Stimulated activated CD8-positive, alpha-beta memory T cell treated with anti-CD3 and anti-CD28 coated beads, Interleukin-4, amount 100 ng/mL, for 24 hours (primary cell): ENCODE data around the gene GALNT18.

Experiments
- DNase-seq: peaks from one replicate; pipeline ENCODE4 v3.0.0-alpha.2; 2020; ENCODE audit warnings: low read depth

GALNT18 gene

DNA sequence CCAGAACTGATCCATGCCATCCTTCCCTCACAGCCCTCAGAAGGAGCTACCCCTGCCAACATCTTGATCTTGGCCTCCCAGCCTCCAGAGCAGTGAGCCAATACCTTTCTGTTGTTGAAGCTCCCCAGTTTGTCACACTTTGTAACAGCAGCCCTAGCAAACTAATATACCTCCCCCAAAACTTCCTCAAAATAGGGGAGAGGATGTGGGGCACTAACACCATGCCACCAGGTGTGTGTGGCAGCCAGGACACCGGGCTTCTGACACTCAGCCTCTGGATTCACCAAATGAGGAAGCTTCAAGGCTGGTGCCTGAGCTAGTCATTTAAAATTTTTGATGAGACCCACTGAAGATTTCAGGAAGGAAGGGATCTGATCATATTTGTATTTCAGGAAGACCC, 353.7 kb downstream of the GALNT18 start:
- DNase-seq: no peak

DNA sequence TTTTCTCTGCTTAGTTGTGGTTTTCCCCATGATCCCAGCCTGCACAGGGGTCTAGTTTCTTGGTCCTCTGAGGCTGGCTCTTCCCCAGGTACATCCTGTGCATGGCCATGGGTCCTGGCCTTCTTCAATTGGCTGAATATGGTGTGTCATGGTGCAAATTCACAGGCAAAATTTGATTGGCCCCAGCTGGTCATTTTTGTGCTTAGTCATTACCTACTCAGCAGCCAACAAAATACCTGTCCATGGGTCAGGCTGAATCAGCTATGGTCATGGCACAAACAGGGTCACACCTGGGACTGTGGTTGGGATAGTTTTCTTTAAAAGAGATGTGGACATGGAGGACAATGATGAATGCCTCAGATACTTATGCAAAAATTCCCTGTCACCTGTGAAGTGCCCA, 354.5 kb downstream of the GALNT18 start:
- DNase-seq: no peak

DNA sequence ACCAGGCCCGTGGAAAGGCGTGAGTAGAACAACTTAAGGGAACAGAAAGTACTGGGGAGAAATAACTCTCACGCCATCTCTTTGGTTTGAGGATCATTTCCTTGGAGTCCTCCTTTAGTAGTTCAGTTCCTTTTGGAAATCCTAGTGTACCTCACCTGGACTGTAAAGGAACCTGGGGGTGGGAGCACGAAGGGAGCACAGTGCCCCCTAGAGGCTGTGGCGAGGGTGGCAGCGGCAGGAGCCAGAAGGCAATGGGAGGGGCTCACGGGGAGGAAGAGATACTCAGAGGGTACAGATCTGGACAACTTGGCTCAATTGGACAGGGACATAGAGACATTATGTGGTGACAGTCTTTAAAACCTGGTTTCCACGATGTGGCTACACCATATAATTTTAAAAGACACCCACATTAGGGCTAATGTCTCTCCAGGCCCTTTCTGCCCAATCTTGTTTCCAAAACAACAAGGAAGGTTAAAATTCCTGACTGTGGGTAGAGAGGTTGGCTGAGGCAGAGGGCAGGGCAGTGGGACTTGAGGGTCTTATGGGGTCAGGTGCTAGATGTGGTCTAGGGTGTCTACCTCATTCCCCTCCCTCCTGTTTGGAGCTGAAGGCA, 355.7 kb downstream of the GALNT18 start:
- peak; percentile 34 for DNase-seq

DNA sequence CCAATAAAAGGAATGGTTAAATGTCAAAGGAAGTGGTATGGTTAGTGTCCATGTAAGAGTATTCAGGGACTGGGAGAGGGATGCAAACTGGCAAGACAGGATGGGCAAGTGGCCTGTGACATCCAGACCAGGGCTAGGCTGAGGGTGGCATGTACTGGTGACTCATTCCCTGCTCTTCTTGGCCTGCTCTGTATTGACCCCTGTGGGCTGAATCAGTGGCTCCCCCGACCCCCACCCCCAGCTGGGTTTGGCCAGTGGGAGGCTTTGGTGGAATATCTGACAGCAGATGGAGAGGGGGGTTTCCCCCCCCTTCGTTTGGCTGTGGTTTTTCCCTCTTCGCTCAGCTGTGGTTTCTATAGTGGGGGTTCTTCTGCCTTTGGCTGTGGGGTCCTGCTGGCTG, 356.5 kb downstream of the GALNT18 start:
- no peak for DNase-seq

DNA sequence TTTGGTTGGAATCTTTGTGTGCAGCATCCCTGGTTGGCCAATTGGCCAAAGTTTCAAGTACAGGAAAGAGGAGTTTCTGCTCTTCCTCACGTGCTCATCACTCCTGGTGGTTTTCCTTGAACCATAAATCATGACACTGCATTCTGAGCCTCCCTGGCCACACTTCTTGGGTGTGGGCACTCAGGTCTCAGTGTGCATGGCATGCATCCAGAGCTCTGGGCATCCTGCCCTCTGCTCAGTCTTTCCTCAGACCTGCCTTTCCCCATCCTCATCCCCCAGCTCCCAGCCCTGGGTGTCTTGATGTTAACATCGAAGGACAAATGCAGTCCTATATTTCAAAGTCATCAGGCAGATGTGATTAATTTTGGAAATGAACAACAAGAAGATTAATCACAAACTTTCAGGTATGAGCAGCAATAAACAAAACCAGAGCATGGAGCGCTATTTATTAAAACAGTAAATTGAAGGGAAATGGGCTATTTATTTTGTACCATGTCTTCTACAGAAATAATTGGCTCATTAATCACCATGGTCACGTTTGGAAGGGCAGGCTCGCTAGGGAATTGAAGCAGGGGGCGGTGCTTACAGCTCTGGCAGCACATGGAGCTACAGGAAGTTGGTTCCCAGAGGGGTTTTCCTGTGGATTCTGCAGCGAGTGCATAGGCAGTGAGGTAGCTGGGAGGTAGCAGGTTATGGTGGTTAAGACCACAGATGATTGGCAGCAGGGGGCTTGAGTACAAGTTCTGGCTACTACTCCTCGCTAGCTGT, 358.4 kb downstream of the GALNT18 start:
- no peak for DNase-seq

DNA sequence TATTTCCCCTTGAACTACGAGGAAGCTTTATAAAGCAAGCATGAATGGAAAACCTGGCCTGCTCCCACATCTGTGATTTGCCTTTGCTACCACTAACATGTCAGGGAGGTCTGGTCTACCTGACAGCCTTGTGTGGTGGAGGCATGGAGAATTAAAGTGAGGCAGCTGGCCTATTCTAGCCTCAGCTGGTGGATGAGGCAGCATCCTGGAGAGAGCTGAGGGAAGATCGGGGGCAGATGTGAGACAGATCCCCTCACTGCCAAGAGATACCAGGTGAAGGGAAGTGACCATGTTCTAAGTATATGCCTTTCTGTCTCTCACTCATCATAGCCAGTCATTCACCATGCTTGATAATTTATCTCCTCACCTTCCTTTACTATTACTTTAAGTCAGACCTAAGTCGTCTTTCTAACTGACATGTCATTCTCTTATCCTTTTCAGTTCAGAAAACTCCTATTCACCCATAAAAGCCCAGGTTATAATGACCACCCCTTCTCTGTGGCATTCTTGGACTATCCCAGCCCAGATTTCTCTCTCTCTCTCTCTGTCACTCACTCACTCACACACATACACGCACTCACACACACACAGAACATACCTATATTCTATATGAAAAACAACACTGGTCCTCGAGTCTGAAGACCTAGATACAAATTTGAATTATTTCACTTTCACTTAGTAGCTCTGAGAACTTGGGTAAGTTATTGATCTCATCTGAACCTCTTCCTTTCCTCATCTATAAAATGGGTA, 359.5 kb downstream of the GALNT18 start:
- DNase-seq: no peak

DNA sequence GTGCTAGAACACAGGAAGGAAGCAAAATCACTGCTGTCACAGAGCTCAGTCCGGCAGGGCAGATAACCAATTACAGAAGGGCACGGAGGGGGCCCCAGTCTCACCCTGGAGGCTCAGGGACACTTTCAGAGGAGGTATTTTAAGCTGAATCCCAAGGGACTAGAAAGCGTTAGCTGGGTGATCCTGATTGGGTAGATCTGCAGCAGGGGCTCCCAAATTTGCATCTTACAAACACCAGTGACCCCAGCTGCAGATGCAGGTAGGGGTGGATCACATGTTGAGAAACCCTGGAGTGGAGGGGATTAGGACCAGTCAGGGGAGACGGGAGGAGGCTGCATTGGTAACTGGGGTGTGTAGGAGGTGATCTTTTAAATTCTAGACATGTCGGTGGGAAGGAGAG, 360.2 kb downstream of the GALNT18 start:
- DNase-seq: no peak

DNA sequence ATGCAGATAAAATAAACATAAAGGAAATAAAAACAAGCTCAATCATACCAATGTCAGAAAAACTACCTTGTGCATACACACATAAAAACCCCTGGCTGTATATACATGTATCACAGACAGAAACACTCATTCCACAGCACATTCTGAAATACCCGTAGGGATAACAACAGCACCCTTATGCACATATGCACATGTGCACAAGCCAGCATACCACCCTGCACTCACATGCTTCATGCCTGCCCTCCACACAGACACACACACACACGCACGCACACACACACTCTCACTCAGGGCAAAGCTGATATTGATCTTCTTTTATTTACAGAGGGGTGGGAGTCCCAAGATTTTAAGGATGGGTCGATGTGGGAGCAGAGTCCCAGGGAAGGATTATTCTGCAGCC, 360.9 kb downstream of the GALNT18 start:
- no peak for DNase-seq

DNA sequence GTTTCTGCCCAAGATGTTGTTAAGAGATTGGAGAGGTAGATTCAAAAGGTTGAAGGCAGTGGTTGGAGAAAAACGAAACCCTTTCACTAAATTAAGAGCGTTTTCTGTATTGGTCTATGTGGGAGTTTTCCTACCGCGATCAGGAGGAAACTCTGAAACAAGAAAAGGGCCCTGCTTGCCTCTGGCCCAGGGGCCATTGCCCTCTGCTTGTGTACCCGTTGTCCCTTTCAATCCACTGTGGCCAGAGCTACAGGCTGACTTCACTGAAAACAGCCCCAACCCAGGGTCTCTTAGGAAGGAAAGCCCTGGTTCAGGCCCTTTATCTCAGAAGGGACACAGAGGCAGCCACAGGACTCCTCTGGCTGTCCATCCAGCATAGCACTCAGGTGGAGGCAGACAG, 367.8 kb downstream of the GALNT18 start:
- no peak for DNase-seq

DNA sequence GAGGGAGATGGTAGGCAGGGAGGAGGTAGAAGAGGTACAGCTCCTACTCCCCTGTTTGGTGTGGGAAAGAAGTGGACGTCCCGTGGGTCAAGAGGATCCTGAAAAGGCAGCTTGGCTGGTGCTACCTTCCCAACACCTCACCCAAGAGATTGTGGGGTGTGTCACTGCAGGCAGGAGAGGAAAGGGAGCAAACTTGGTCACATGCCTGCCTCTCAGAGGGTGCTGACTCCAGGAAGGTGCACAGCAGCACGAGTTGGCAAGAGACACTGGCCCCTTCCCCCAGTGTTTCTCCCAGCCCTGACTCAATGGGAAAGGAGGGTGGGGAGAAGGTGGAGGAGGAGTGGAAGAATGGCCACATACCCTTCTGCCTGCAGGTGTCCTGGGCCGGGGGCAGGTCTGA, 368.3 kb downstream of the GALNT18 start:
- no peak for DNase-seq

DNA sequence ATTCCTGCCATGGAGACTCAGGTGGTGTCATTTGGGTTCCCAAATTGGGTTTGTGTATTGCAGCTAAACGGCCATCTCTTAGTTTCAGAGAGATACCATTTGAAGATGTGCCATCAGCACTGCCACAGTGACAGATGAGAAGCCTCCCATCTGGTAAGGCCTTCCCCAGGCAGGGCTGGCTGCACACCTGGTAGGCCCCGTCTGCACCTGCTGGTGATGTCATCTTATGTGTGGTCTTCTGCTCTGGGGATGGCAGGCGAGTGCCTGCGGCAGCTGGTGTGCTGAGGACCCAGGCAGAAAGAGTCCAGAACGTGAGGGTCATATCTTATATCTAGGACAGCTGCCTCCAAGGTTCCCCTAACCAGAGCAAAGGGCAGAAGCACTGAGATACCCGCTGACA, 369.4 kb downstream of the GALNT18 start:
- DNase-seq: no peak

DNA sequence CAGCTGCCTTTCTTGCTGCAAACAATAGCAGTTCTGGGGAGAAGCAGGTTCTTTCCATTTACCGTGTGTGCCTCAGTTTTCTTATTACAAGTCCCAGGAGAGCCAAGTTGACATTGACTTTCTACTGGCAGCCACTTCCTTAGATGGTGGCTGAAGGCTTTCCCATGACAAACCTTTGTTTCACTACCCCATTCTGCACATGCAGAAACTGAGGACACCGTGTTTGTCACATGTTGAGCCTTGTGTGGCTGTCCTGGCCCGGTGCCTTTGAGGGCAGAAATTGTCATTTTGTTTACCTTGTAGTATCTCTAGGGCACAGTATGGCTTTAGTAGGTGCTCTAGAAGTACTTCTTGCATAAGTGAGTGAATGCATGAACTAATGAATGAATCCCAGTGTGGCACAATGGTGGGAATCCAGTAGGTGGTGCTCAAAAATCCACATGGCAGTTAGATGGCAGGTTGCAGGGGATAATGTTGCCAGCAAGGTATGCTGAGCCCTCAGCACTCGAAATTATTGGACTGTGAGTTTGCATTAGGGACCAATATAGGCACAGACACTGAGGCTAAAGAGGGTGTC, 370.3 kb downstream of the GALNT18 start:
- no peak for DNase-seq

DNA sequence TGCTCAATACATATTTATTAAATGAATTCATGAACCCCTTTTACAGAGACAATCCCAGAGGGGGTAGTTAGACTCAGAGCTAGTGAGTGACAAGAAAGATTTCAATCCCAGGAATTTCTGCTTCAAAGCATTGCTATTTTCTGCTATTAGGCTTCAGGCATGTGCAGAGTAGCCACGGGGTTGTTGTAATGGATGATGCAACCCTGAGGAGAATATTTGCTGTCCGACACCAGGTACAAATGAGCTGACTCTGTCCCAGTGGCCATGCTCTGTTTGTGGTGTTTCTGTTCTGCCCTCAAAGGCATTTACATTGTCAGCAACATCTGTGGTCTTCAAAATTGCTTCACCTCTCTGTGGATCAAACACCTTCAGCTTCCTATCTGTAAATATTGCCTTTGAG, 371.3 kb downstream of the GALNT18 start:
- no peak for DNase-seq

DNA sequence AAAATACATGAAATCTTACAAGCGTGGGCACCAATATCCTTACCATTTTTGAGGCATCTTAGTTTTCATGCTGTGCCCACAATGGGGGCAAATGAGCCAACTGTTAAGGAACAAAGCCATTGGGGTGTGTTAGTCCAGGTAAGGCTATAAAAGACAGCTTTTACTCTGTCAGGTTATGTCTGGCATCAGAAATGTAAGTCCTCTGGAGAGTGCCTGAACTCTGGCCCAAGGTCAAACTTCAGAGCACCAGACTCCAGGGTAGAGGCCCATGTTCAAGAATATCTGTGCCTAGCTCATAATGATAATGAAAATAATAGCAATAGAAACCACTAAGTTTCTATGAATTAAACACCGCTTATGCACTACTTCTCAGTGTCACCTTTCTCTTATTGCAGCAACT, 374.2 kb downstream of the GALNT18 start:
- no peak for DNase-seq

DNA sequence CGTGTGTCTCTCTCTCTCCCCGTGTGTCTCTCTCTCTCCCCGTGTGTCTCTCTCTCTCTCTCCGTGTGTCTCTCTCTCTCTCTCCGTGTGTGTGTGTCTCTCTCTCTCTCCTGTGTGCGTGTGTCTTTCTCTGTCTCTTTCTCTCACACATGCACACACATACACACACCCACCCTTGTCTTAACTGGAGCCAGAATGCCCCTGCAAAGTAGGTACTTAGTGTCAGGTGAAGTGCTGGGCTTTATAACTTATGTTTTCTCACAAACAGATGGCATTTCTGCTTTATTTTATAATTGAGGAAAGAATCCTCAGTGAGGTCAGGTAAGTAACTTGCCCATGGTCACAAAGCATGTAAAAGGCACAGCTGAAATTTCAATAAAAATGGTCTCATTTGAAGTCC, 374.7 kb downstream of the GALNT18 start:
- DNase-seq: no peak

DNA sequence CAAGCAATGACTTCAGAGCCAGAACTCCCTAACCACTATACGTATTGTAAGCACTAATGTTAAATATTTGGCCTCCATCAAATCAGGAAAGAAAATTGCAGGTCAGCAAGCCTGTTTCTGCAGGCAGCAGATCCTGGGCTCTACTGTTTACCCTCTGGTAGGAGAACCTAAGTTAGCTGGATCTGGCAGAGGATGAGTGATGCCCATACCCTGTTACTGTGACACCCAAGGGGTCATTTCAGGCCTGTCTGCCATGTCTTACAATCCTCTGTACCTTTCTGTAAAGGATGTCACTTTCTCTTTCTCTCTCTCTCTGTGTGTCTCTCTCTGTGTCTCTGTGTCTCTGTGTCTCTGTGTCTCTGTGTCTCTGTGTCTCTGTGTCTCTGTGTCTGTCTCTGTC, 375.6 kb downstream of the GALNT18 start:
- DNase-seq: no peak

DNA sequence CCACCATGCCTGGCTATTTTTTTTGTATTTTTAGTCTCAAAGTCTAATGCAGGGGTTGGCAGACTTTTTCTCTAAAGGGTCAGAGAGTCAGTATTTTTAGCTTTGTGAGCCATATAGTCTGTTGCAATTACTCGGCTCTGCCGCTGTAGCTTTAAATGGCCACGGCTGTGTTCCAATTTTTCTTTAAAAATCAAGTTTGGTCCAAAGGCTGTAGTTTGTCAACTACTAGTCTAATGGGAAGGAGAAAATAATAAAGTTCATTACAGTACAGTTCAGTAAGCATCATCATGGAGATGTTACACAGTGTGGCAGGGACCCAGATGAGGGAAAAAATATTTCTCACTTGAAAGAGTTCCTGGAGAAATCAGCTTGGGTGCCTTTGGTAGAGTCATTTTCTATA, 376.4 kb downstream of the GALNT18 start:
- no peak for DNase-seq

DNA sequence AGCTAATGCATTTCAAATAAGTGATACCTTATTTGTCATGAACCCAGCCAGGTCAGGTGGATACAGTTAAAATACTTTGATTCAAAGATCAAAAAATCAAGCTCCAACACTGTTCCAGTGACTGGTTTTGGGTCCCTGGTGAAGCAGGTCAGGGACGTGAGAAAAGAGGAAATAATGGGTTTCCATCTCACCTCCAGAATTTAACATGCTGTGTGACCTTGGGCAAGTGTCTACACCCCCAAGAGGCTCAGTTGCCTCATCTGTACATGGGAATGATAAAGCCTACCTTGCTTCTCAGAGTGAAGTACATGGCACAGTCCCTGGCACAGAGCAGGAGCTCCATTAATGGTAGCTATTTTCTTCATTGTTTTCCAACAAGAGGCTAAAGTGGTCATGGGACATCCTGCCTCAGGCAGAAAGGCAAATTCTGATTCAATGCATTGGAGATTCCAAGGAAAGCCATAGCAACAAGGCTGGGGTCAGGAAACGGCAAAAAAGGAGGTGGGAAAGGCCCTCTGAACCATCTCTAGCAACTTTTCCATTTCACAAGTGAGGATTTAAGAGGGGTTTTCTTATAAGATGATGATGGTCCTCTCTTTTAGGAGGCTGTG, 377.2 kb downstream of the GALNT18 start:
- DNase-seq: no peak

DNA sequence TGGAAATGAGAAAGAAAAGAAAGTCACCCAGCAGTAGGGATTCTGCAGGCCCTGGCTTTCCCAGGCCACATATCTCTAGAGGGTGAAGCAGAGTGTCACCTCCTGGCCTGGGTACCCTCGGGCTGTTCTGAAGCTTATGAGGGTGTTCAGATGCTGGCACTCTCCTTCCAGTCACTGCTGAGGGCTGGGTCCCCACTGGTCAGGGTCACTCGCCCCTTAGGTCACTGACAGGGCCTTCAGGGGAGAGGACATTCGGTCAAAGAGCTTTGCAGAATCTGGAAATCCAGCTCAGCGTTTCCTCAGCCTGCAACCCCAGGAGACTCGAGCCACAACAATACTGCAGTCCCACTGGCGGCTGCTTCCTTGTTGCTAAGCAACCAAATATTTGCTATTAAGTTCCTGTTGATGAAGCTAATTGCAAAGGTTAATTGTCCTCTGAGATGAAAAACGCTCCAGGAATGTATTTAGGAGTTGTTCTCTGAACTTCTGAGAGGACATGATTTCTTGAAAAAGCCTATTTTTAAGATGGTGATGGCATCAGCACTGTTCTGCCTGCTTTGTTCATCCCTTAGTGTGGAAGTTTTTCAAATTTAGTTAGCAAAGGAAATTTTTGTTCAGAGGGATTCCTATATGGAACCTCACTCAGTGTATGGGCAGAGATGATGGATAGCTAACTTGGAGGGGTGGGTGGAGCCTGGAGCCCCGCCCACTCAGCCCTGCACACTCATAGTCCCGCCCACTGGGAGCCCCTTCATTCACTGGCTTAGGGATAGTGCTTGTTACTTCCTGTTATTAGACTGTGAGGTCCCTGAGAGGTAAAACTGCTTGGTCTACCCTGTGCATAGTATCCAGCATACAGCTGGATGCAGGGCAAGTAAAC, 378.0 kb downstream of the GALNT18 start:
- DNase-seq: peak; percentile 7

DNA sequence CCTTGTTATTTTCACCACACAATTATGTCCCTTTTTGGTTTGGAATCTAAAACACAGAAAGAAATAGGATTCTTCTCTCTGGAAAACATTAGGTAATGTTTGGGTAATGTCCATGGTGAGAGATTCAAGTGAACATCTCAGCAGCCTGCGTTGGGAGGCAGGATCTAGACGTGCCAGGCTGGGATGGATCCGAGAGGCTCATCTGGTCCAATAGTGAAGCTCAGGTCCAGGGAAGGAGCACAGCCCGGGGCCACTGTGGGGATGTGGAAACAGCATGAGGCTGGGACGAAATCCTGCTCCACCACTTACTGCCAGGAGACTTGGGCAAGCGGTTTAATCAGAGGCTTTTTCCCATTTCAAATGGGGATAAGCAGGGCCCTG, 378.6 kb downstream of the GALNT18 start:
- no peak for DNase-seq

DNA sequence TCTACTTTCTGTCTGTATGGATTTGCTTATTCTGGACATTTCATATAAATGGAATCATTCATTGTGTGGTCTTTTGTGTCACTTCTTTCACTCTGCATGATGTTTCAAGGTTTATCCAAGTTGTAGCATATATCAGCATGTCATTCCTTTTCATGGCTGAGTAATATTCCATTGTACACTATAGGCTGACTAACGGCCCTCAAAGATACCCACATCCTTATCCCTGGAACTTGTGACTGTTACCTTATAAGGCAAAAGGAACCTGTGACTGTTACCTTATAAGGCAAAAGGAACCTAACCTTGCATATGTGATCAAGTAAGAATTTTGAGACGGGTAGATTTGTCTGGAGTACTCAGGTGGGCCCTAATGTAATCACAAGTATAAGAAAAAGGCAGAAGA, 380.5 kb downstream of the GALNT18 start:
- no peak for DNase-seq

DNA sequence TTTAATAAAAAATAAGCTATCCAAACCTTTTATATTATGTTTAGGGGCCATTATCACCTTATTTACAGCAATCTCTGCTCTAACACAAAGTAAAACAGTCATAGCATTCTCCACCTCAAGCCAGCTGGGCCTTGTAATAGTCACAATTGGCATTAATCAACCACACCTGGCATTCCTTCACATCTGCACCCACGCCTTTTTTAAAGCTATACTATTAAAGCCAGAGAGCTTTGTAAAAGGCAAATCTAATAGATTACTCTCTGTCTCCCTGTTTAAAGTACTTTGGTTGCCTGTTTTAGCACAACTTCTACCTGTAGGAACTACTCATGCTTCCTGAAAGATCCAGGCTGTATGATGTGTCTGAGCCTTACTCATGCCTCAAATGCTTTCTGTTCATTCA, 381.8 kb downstream of the GALNT18 start:
- DNase-seq: no peak
